Measurements from ENCODE around the gene ENTPD3. TPM values are rescaled to one million over a fixed set of nuclear protein-coding genes. Genes with fewer than 3 reads are reported as not detected.
"Not testable (repeated sequence)": the region's sequence is repeated elsewhere in the genome, so short reads cannot be mapped to it uniquely, and the experiment has no call there.

The ENTPD3 gene
- total RNA-seq, 1 experiment from 2014 or later: not detected

DNA sequence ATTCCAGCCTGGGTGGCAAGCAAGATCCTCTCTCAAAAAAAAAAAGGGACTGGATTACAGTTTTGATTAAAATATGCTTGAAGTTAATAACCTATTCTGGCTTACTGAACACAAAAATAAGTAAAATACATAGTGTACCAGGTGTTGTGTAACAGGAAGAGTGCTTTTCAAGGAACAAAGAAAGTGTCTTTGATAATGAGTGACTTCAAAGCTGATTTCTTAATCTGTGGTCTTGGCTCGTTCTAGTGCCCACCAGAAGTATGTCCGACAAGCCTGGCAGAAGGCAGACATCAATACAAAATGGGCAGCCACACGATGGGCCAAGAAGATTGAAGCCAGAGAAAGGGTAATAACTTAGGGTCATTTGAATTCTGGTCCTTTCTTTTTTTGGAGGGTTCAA, 74.2 kb downstream of the ENTPD3 start:
- no peaks in the 10 kb centered on the region for H3K36me3 ChIP-seq (ENCODE audit: control insufficient read depth, insufficient read depth, low read length)
- no peak overlapping the region for H3K27ac Mint-ChIP-seq (ENCODE audit: unreplicated experiment)
- CTCF ChIA-PET: interaction anchor here (1.0 kb wide), 1 partner anchor 119 kb away, joined by 5 read pairs; no protein-coding TSS in a partner anchor

DNA sequence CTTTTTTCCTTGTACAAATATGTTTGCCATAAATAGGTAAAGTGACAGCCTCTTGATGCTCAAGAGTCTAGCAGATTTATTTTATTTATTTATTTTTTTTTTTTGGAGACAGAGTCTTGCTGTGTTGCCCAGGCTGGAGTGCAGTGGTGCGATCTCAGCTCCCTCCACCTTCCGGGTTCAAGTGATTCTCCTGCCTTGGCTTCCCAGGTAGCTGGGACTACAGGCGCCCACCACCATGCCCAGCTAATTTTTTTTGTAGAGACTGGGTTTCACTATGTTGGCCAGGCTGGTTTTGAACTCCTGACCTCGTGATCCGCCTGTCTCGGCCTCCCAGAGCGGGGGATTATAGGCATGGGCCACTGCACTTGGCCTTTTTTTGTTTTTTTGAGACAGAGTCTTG, 75.9 kb downstream of the ENTPD3 start:
- H3K9me3 Mint-ChIP-seq (ENCODE audit: unreplicated experiment); H3K4me1 ChIP-seq; H3K4me3 ChIP-seq (ENCODE audit: low read depth, low read length); H3K27ac Mint-ChIP-seq (ENCODE audit: unreplicated experiment); H3K4me1 Mint-ChIP-seq (ENCODE audit: low read depth, unreplicated experiment); BruUV-seq (replicated peaks); H3K27me3 Mint-ChIP-seq (ENCODE audit: insufficient read depth, unreplicated experiment); H3K4me3 Mint-ChIP-seq (ENCODE audit: unreplicated experiment); H3K9me3 ChIP-seq; intact Hi-C loops (cut with micrococcal nuclease; ENCODE audit: unreplicated experiment); H3K27me3 ChIP-seq (replicated peaks; ENCODE audit: control insufficient read depth, insufficient read depth, low read length); CTCF ChIA-PET; H3K36me3 ChIP-seq (ENCODE audit: control insufficient read depth, insufficient read depth, low read length); DNase-seq: not testable (repeated sequence)
- H3K36me3 Mint-ChIP-seq (ENCODE audit: insufficient read depth, unreplicated experiment): peaks cover 88% of the 10 kb centered on the region
- POLR2A ChIA-PET: interaction anchor here (0.8 kb wide), 1 partner anchor 14 kb away, joined by 3 read pairs; the partner anchor contains the start of gene ZNF619

More for the DNA sequence above, 74.2 kb downstream of the ENTPD3 start:
- intact Hi-C loops (cut with micrococcal nuclease; ENCODE audit: unreplicated experiment): no loop called here
- POLR2A ChIA-PET: interaction anchor here (0.7 kb wide), 1 partner anchor 1708 kb away, joined by 3 read pairs; no protein-coding TSS in a partner anchor
- H3K4me1 Mint-ChIP-seq (ENCODE audit: low read depth, unreplicated experiment): no peaks in the 10 kb centered on the region
- peaks cover 8% of the 10 kb centered on the region for H3K4me1 ChIP-seq
- TF ChIP-seq, protein P1, sequence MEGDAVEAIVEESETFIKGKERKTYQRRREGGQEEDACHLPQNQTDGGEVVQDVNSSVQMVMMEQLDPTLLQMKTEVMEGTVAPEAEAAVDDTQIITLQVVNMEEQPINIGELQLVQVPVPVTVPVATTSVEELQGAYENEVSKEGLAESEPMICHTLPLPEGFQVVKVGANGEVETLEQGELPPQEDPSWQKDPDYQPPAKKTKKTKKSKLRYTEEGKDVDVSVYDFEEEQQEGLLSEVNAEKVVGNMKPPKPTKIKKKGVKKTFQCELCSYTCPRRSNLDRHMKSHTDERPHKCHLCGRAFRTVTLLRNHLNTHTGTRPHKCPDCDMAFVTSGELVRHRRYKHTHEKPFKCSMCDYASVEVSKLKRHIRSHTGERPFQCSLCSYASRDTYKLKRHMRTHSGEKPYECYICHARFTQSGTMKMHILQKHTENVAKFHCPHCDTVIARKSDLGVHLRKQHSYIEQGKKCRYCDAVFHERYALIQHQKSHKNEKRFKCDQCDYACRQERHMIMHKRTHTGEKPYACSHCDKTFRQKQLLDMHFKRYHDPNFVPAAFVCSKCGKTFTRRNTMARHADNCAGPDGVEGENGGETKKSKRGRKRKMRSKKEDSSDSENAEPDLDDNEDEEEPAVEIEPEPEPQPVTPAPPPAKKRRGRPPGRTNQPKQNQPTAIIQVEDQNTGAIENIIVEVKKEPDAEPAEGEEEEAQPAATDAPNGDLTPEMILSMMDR (IDR thresholded peaks at IDR 0.05; ENCODE audit: insufficient read depth in 1 of 2, low read depth in 1 of 2, low read length in 1 of 2, severe bottlenecking in 1 of 2, unreplicated experiment in 1 of 2): no peak
- H3K9me3 Mint-ChIP-seq (ENCODE audit: unreplicated experiment): no peaks in the 10 kb centered on the region
- no TSS peak for BruUV-seq (replicated peaks)
- no peaks in the 10 kb centered on the region for H3K27me3 ChIP-seq (replicated peaks; ENCODE audit: control insufficient read depth, insufficient read depth, low read length)
- no peaks in the 10 kb centered on the region for H3K9me3 ChIP-seq
- H3K36me3 Mint-ChIP-seq (ENCODE audit: insufficient read depth, unreplicated experiment): peaks cover 94% of the 10 kb centered on the region
- no peak overlapping the region for H3K4me3 Mint-ChIP-seq (ENCODE audit: unreplicated experiment)
- DNase-seq: no peak
- no peak overlapping the region for H3K4me3 ChIP-seq (ENCODE audit: low read depth, low read length)
- no peaks in the 10 kb centered on the region for H3K27me3 Mint-ChIP-seq (ENCODE audit: insufficient read depth, unreplicated experiment)

DNA sequence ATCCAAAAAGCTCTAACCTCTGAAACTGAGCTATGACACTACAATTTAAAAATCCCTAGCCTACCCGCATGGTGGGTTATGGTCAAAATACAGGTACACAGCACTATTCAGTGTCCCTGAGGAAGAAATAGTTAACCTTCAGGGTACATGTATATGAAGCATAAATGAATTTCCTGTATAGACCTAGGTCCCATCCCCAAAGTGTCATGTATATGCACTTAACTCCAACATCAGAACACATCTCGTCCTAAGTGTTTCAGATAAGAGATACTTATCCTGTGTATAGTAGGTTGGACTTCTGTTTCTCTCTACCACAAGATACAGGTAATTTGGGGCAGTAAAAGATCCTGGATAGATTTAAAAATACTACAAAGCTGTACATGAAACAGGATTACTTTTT, 76.6 kb downstream of the ENTPD3 start:
- TF ChIP-seq, protein P1 (IDR thresholded peaks at IDR 0.05; ENCODE audit: insufficient read depth in 1 of 2, low read depth in 1 of 2, low read length in 1 of 2, severe bottlenecking in 1 of 2, unreplicated experiment in 1 of 2): no peak
- CTCF ChIA-PET: no interaction called here
- Mint-ChIP-seq H3K36me3 (ENCODE audit: insufficient read depth, unreplicated experiment) (peaks cover 80% of the 10 kb centered on the region), H3K4me3 (ENCODE audit: unreplicated experiment) (no peak overlapping the region), H3K27me3 (ENCODE audit: insufficient read depth, unreplicated experiment) (no peaks in the 10 kb centered on the region), H3K9me3 (ENCODE audit: unreplicated experiment) (no peaks in the 10 kb centered on the region), H3K27ac (ENCODE audit: unreplicated experiment) (no peak overlapping the region), H3K4me1 (ENCODE audit: low read depth, unreplicated experiment) (no peaks in the 10 kb centered on the region)
- Histone ChIP-seq H3K36me3 (ENCODE audit: control insufficient read depth, insufficient read depth, low read length) (no peaks in the 10 kb centered on the region), H3K4me1 (peaks cover 6% of the 10 kb centered on the region), H3K9me3 (no peaks in the 10 kb centered on the region), H3K27me3 (replicated peaks; ENCODE audit: control insufficient read depth, insufficient read depth, low read length) (no peaks in the 10 kb centered on the region), H3K4me3 (ENCODE audit: low read depth, low read length) (no peak overlapping the region)
- POLR2A ChIA-PET: interaction anchor here (0.8 kb wide), 1 partner anchor 14 kb away, joined by 3 read pairs; the partner anchor contains the start of gene ZNF619
- no peak for DNase-seq
- intact Hi-C loops (cut with micrococcal nuclease; ENCODE audit: unreplicated experiment): no loop called here
- no TSS peak for BruUV-seq (replicated peaks)

All from Caco-2 (cell line).